AG09309 (cell line): ENCODE measurements around the gene BCHE.

Source experiments
- DNase-seq: peaks from one replicate; pipeline ENCODE4 v3.0.0-alpha.2; 2010; ENCODE audit warnings: low read depth
- H3K4me3 ChIP-seq: 2 replicates; pipeline ENCODE4 v1.5.1; 2011; ENCODE audit warnings: mild to moderate bottlenecking, low read depth, low read length, moderate library complexity; ENCODE audit not compliant: control insufficient read depth
- CTCF ChIP-seq: IDR thresholded peaks from 2 replicates; pipeline ENCODE4 v1.5.1; 2011; ENCODE audit warnings: mild to moderate bottlenecking, low read depth, low read length, inconsistent platforms; ENCODE audit not compliant: insufficient read depth, control insufficient read depth; ENCODE audit errors: missing control alignments

Gene BCHE

GRCh38 chr3:165768680-165769079 lies 68.5 kb downstream of the BCHE start:
- no peak overlapping the region for H3K4me3 ChIP-seq
- TF ChIP-seq CTCF: no peak
- DNase-seq: no peak

- TF ChIP-seq CTCF: no peak
- DNase-seq: no peak
- no peak overlapping the region for H3K4me3 ChIP-seq
Observed at GRCh38 chr3:165759041-165759440, 78.2 kb downstream of the BCHE start.

GRCh38 chr3:165755571-165755970 lies 81.7 kb downstream of the BCHE start:
- H3K4me3 ChIP-seq: no peak overlapping the region
- no peak for DNase-seq
- TF ChIP-seq CTCF: no peak

- TF ChIP-seq CTCF: no peak
- DNase-seq: no peak
- H3K4me3 ChIP-seq: no peak overlapping the region
Observed at GRCh38 chr3:165754219-165755007, 82.8 kb downstream of the BCHE start.

DNA sequence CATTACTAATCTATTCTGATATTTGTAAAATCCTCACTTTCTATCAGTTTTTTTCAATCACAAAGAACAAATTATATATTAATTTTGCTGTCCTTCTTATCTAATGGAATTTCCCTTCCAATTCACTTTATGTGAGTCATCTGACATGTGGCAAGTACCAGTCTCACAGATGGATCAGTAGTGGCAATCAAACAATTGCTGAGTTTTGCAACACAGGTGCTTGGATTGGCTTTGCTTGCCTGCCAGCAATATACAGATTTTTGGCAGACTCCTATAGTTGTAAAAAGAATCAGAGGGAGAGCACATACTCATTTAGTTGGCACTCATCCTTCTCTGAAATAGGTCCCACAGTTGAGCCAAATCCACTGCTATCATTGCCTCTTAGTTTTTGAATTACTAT lies 83.7 kb downstream of the BCHE start:
- DNase-seq: no peak
- no peak for TF ChIP-seq CTCF
- H3K4me3 ChIP-seq: no peak overlapping the region

GRCh38 chr3:165751637-165752036 lies 85.6 kb downstream of the BCHE start:
- no peak for DNase-seq
- H3K4me3 ChIP-seq: no peak overlapping the region
- no peak for TF ChIP-seq CTCF
